Kidney tubule cell (primary cell): Measurements from ENCODE around the gene PSG6.
"Not testable (repeated sequence)": the region's sequence is repeated elsewhere in the genome, so short reads cannot be mapped to it uniquely, and the experiment has no call there.

Experiments
- DNase-seq: peaks from one replicate; pipeline ENCODE4 v3.0.0-alpha.2; 2018; ENCODE audit warnings: low spot score

The PSG6 gene

DNA sequence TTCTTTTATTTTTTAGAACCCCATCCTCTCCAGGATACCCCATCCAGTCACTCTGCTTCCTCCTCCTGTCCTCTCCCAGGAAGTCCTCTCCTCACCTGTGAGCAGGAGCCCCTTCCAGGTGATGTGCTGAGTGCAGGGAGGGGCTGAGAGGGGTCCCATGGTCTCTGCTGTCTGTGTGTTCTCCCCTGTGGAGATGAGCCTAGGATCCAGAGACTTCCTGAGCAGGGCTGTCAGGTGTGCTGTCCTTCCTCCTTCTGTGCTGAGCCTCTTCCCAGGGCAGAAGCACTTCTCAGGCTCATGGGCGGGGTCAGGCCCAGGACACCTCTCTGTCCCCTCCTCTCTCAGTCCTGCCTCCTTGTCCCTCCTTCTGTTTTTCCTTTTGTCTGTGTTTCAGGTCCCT is at the start of gene PSG6:
PSG6 (minus strand) TSS at position 261 of the 400 bp plus-strand sequence; CDS start at position 159, 102 bp downstream.
- DNase-seq = not testable (repeated sequence)

DNA sequence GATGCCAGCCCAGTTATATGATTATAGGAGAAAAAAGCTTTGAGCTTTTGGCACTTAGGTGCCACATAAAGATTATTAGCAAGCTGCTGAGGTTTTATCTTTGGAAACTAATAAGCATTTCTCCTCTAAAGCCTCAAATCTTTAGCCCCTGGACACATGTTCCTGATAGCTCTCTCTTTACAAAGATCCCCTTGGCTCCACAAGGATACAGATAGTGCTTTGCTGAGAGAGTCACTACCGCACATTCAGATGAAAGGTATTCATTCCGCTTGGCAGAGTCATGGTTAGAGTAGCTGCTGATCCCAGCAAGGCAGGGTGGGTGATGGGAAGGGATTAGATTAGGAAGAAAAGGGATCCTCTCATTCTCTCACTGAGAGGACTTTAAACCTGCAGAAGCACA is 47.5 kb upstream of the PSG6 start:
- peak; percentile 57 for DNase-seq

DNA sequence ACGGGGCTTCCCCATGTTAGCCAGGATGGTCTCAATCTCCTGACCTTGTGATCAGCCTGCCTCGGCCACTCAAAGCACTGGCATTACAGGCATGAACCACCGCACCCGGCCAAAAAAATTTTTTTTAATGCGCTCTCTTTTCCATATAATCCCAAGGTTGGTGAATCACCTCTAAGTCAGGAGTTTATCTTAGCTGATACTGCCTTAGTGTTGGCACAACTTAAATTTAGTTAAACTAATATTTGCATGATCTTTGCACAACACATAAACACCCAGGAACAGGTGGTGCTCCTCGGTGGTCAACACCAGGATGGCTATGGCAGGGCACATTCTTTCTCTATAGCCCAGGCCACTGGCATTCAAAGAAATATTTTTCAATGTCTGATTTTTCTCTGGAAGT is 43.4 kb upstream of the PSG6 start:
- DNase-seq = no peak

DNA sequence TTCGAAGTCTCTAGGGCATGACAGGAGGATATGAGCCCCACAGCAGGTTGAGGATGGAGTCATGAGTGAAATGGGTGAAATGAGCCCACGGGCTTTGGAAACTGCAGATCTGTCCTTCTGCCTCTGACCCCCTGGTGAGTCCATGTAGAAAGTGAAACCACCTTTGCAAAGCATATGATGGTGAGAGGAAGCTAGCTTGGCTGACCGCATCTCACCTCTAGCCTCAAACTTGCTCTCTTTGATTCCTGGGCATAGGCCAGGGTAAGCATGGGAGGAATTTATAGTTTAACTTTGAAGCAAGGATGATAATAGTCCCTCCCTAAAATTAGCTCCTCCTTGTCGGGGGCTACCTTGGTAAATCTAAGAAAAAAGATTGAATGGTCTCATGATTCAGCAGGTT is 34.4 kb upstream of the PSG6 start:
- DNase-seq = peak; percentile 50

DNA sequence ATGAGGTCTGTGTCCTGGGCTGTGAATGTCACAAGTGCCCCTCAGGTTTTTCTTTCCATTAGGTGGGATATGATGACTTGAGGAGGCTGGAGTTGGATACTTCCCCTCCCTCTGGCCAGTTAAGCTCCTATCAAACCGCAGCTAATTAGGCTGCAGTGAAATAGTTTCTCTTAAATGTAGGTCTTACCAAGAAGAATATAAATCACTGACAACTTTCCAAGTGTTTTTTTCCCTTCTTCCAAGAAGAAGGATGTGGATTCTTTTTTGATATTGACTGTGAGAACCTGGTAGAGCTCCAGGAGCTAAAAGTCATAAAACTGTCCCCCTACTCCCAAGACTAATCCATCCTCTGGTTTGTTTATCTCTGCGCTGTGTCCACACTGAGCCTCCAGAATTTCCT is 33.8 kb upstream of the PSG6 start:
- DNase-seq = not testable (repeated sequence)

DNA sequence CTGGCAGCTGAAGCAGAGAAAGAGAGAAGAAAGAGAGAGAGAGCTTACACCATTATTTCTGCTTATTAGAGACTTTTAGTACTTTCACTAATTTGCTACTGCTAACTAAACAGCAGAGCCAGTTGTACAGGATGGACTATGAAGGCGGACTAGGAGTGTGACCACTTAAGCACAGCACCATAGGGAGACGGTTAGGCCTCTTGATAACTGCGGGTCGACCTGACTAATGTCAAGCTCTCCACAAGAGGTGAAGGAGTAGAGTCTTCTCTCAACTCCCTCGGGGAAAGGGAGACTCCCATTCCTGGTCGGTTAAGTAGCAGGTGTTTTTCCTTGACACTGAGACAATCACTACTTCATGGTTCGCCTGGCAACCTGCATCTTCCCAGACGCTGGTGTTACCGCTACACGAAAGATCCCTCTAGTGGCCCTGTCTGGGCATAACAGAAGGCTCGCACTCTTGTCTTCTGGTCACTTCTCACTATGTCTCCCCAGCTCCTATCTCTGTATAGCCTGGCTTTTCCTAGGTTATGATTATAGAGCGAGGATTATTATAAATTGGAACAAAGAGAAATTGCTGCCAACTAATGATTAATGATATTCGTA is 24.6 kb upstream of the PSG6 start:
- DNase-seq = peak; percentile 46

DNA sequence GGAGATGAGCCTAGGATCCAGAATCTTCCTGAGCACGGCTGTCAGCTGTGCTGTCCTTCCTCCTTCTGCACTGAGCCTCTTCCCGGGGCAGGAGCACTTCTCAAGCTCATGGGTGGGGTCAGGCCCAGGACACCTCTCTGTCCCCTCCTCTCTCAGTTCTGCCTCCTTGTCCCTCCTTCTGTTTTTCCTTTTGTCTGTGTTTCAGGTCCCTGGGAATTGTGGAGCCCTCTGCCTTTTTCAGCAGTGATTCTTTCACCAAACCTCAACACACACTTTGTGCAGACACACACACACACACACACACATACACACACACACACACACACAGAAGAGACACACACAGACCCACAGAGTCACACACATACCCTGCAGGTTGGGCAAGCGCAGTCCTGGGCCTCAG is 19.4 kb upstream of the PSG6 start, which contains the start of gene PSG7:
PSG7 (minus strand) TSS at position 101 of the 400 bp plus-strand sequence. CDS start 131 bp downstream, outside the sequence.
- DNase-seq = not testable (repeated sequence)

DNA sequence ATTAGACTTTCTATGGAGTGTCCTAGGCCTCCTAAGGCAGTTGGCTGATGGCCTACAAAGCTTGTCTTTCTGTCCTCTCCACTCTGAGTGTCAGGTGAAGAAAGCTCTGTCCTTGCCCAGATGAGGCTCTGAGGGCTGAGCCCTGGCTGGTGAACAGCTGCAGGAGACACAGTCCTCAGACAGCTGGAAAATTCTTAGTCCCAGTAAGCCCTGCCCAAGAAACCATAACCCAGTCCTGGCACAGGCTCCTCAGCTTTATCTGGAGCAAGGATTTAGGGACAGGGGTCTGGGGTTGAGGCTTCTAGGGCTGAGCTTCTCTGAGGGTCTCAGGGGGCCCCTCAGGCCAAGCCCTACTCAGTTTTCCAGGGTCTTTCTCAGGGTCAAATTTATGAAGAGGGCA is 17.0 kb upstream of the PSG6 start:
- DNase-seq = not testable (repeated sequence)

DNA sequence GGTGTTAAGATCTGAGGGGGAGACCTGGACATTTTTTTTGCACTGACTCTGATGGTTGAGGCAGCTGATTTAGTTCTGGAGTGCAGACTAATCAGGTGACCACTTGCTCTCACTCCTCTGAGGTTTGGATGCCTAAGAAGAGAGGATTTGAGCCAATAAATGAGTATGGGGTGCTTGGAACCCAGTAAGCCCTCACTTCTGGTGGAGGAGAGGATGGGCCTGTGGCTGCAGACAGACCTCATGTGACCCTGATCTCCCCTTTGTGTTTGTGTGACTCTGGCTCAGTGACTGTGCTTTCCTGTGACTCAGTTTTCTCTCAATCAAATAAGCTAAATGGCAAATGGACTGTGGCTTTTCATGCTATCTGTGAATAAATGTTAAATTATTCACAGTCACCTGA is 16.5 kb upstream of the PSG6 start:
- DNase-seq = peak; percentile 87

DNA sequence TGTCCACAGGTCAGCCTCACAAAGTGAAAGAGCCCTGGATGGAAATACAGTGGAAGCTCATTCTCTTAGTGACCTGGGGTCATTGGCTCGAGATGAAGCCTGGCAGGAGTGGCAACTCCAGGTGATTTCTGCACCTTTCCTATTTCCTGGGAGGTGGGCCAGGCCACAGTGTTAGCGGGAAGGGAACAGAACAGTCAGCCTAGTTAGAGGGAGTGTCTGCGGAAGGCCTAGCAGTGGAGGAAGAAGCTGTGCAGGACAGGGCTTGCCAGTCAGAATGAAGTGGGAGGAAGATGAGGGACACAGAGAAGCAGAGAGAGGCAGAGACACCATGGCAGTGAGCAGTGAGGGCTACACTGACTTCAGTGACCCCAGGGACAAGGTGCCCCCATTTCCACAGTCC is 15.7 kb upstream of the PSG6 start:
- peak; percentile 31 for DNase-seq

DNA sequence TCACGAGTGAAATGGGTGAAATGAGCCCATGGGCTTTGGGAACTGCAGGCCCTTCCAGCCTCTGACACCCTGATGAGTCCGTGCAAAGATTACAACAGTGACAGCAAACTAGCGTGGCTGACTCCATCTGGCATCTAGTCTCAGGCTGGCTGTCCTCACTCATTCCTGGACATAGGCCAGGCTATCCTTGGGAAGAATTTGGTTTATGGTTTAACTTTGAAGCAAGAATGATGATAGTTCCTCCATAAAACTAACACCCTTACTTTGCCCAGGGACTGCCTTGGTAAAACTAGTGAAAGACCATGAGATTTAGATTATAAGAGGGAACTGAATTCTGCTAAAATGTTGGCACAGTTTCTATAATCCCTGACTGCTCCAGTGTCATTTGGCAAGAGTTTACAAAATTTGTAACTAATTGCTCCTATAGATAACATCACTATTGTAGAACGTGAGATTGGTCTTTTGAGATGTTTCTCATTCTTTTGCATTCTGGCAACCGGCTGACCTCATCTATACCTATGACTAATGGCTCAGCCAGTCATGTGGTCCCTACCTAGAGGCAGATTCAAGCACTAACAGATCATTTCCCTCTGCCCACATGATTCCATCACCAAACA is 14.9 kb upstream of the PSG6 start:
- DNase-seq = peak; percentile 94

DNA sequence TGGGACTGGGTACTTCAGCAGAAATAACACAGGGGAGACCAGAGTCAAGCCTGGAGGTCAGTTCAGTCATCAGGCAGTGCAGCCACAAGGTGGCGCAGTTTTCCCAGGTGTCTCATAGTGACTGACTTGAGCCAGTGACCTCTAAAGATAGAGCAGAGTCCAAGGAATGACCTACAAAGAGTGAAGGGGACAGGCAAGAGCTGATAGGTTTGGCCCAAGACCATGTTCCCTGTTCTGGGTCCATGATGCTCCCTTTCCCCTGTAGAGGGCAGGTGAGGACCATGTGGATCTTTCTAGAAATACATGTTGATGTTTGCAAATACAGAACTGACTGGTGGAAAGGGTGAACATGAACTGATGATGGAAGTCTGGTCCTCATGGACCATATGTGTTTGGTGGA is 12.5 kb upstream of the PSG6 start:
- peak; percentile 49 for DNase-seq

DNA sequence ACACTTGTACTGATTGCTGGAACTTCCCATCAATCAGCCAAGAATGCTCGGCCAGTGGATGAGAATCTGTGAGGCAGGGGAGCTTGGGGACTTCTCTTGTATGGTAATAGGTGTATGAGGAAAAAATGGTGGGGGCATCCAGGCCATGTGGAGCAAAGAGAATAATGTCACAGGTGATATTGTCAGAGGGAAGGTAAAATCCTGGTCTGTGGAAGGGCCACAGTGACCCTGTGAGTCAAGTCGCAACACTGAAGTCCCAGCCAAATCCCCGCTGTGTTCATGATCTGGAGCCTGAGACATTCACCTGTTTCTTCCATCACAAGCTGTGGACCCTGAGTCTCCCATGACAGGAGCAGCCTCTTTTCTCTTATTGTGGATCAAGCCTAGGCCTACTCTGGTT is 11.2 kb upstream of the PSG6 start:
- no peak for DNase-seq

DNA sequence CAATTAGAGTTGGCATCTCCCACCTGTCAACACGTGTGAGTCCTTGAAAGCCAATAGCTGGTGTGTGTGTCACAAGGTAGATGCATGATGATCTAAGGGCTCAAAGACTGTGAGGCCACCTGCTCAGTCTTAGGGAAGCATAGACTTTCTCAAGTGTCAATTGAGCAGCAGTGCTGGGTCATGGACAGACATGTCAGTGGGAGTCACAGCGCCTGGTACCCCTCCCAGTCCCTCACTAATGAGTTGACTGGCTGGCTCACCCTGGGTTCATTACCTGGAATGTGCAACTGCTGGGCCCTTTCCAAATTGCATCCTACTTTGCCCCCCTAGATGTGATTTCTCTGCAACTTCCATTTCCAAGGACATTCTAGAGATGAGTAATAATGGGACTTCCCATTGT is 9.1 kb upstream of the PSG6 start:
- peak; percentile 20 for DNase-seq

DNA sequence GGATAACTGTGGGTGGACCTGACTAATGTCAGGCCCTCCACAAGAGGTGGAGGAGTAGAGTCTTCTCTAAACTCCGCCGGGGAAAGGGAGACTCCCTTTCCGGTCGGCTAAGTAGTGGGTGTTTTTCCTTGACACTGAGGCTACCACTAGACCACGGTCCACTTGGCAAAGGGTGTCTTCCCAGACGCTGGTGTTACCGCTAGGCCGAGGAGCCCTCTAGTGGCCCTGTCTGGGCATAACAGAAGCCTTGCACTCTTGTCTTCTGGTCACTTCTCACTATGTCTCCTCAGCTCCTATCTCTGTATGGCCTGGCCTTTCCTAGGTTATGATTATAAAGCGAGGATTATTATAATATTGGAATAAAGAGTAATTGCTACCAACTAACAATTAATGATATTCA is 5.4 kb upstream of the PSG6 start:
- peak; percentile 66 for DNase-seq

DNA sequence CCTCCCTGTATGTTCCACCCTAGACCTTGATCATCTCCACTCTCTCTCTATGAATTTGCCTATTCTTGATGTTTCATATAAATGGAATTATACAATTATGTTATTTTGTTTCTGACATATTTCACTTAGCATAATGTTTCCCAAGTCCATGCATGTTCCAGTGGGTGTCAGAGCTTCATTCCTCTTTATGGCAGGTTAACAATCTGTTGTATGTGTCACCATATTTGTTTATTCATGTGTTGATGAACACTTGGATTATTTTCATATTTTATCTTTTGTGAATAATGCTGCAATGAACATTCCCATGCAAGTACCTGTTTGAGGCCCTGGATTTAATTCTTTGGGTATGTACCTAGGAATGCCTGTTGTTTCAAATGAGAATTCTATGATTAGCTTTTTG is 3.3 kb upstream of the PSG6 start:
- not testable (repeated sequence) for DNase-seq

DNA sequence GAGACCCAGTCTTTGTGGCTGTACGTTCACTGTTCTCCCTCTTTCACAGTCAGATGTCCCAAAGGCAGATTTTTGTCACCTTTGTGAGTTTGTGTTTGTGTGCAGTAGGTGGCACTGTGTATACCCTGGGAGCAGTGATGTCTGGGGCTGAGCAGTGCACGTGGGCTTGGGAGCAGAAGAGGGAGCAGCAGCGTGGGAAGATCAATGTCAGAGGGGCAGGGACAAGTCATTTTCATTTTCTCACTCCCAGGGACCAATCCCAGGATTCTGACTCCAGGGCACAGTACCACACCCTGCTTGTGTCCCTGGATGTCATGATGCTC is 2.0 kb upstream of the PSG6 start:
- no peak for DNase-seq

DNA sequence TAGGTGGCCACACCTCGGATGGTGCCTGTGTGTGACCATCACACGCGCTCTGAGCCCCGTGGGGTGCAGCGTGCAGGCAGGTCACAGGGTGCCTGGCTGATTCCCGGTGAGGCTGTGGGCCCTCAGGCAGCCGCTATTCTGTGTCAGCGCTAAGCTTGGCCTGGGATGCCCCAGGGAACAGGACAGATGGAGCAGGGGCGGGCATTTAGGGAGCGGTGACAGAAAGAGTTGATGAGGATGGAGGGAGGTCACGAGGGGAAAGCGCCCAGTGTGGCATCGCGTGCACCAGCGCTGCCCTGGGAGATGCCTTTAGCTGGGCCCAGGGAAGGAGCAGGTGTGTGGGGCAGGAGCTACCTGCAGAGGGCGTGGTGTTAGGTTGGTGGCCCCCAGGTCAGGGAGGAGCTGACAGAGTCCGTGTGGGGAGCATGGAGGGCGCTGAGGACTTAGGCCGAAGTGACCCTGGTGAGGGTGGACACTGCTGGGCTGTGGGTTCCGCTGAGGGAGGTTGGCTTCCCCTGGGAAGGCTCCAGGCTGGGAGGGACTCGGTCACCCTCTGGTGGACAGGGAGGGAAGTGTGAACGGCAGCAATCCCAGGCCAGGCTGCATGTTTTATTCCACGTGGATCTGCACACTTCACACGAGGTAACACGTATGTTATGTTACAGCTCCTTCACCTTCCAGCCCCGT is 1.5 kb upstream of the PSG6 start:
- DNase-seq = not testable (repeated sequence)

DNA sequence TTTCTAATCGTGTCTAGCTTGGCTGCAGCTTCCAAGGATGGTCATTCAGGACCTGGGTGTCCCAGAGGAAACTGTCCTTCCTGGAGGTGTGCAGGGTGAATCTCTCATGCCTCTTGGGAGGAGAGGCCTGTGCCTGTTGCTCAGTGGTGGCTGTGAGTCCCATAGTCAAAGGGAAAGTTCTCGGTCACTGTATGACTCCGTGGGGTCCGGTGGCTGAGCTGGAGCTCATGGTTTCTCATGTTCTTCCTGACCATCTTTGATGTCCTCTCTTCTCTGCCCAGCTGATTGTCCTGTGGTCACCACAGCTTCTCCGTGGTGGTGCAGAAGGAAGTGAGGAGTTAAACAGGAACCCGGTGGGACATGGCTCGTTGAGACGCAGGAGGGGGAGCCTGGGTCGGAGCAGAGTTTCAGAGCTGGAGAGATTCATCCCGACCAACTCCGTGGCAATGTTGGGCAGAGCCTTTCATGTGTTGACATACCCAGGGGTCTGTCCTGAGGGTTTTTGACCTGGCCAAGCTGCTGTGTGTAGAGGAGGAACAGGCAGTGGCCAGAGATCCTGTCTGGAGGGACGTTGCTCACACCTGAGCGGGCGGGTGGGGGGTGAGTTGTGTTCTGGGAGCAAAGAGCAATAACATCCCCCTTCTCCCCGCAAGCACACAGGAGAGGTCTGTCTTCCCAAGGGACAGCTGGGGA is 829 bp upstream of the PSG6 start:
- not testable (repeated sequence) for DNase-seq

DNA sequence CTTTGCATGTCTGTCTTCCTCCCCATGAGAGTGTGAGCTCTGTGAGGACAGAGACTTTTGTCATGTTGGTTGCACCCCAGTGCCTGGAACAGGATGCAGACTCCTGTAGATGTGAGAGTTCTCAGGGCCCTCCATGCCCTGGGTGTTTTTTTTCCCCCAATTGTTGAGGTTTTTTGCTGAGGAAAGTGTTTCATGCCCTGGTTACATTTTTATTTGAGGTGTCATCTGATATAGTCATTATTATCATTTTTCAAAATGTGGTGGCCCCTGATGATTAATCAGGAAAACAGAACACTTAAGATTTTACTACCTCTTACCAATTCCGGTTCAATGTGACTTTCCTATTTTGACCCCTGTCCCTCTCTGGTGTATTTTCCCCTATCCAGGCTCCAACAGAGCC is 763 bp downstream of the PSG6 start:
- DNase-seq = not testable (repeated sequence)

DNA sequence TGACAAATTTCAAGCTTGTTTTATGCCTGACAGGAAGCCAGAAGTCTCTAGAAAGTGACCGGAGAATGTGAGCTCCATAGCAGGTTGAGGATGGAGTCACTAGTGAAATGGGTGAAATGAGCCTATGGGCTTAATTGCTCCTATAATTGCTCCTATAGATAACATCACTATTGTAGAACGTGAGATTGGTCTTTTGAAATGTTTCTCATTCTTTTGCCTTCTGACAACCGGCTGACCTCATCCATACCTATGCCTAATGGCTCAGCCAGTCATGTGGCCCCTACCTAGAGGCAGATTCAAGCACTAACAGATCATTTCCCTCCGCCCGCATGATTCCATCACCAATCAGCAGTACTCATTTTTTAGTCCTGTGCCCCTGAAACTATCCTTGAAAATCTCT is 4.2 kb downstream of the PSG6 start:
- DNase-seq = not testable (repeated sequence)

DNA sequence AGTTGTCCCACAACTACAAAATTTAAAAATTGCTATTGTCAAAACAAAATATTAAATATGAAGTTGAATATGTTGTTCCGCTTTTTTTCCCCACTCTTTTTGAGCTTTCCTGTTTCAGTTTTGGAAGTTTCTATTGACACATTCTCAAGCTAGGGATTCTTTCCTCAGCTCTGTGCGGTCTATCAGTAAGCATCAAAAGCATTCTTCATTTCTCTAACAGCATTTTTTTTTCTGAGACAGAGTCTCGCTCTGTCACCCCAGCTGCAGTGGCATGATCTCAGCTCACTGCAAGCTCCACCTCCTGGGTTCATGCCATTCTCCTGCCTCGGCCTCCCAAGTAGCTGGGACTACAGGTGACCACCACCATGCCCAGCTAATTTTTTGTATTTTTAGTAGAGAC is 4.8 kb downstream of the PSG6 start:
- not testable (repeated sequence) for DNase-seq

DNA sequence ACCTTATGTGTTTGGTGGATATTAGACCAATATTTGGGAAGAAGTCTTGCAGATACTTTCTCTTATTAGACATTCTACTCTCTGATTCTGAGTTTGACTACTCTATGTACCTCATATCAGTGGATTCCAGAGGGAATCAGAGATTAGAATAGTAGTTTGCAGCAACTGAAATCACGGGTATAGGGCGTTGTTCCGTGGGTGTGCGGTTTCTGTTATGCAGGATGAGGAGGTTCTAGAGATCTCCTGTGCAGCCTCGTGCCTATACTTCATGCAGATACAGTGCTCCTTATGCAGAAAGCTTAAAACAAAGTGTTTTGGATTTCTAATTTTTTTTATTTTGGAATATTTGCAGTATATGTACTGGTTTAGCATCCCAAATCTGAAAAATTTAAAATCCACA is 6.0 kb downstream of the PSG6 start:
- not testable (repeated sequence) for DNase-seq
